ENCODE measurements around the gene TNNI3. TPM values are rescaled to one million over a fixed set of nuclear protein-coding genes. Genes with fewer than 3 reads are reported as not detected.

TNNI3 gene
- total and polyA plus RNA-seq, 9 of the 15 experiments (the other 6 are each of a cell fraction or from before 2014, with no cell fraction given): 4.7 to 158 (median 42.0) TPM

DNA sequence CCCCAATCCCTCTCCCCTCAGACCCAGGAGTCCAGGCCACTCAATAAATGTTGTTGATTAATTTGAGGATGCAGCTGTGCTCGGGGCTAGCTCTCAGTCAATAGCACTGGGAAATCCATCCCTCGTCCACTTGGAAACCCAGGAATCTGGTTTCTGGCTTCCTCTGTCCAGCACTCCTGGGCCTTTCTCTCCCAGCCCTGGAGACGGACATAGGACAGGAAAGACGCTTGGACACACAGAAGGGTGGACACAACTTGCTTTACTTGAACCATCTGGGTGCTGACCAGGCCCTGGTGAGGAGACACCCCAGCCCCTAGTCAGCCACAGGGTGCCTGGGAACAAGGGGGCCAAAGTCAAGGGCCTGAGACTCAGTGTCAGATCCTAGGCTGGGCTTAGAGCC lies 891 bp upstream of the TNNI3 start:
- no peaks in the 10 kb centered on the region for H3K9me3 ChIP-seq (replicated peaks; ENCODE audit: control insufficient read depth, insufficient read depth, low read depth, low read length)
- no peak overlapping the region for H2AFZ ChIP-seq (ENCODE audit: low read depth, low read length)
- ChIA-PET POLR2A (interaction anchor here (0.6 to 1.3 kb wide), 6 partner anchors 12 to 229 kb away, joined by 3 to 7 read pairs (median 3); partner anchors contain the start of genes GP6 and RDH13), CTCF (ENCODE audit: low intra/inter-chr PET ratio) (no interaction called here)
- 11% methylated on average over 4 of the region's 4 CpGs for WGBS (ENCODE audit: insufficient coverage, low coverage, missing lambda C conversion rate)
- ATAC-seq (peak; percentile 9), DNase-seq (ENCODE audit: extremely low read depth in 1 of 4, low spot score in 3 of 4) (peak in 1 of 4 experiments; percentile 8), FAIRE-seq (no peak)
- TF ChIP-seq RAD21 (CRISPR knock-in tag; conservative IDR thresholded peaks at IDR 0.05 in 1 of 2, IDR thresholded peaks at IDR 0.05 in 1 of 2): no peak
- TF ChIP-seq ZNF431 (CRISPR knock-in tag; IDR thresholded peaks at IDR 0.05): no peak
- peak; percentile 45; the same call in 1 of the 2 replicates for TF ChIP-seq MIER1 (IDR thresholded peaks at IDR 0.05; ENCODE audit: low read depth)
- TF ChIP-seq, protein P1, sequence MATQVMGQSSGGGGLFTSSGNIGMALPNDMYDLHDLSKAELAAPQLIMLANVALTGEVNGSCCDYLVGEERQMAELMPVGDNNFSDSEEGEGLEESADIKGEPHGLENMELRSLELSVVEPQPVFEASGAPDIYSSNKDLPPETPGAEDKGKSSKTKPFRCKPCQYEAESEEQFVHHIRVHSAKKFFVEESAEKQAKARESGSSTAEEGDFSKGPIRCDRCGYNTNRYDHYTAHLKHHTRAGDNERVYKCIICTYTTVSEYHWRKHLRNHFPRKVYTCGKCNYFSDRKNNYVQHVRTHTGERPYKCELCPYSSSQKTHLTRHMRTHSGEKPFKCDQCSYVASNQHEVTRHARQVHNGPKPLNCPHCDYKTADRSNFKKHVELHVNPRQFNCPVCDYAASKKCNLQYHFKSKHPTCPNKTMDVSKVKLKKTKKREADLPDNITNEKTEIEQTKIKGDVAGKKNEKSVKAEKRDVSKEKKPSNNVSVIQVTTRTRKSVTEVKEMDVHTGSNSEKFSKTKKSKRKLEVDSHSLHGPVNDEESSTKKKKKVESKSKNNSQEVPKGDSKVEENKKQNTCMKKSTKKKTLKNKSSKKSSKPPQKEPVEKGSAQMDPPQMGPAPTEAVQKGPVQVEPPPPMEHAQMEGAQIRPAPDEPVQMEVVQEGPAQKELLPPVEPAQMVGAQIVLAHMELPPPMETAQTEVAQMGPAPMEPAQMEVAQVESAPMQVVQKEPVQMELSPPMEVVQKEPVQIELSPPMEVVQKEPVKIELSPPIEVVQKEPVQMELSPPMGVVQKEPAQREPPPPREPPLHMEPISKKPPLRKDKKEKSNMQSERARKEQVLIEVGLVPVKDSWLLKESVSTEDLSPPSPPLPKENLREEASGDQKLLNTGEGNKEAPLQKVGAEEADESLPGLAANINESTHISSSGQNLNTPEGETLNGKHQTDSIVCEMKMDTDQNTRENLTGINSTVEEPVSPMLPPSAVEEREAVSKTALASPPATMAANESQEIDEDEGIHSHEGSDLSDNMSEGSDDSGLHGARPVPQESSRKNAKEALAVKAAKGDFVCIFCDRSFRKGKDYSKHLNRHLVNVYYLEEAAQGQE (IDR thresholded peaks at IDR 0.05; ENCODE audit: borderline replicate concordance): peak; percentile 29; the same call in 1 of the 2 replicates
- TF ChIP-seq, protein P1 (CRISPR knock-in tag; IDR thresholded peaks at IDR 0.05; ENCODE audit: low read depth): no peak
- TF ChIP-seq NFRKB (IDR thresholded peaks at IDR 0.05; ENCODE audit: low read depth): 0 out of 2 replicates have a peak, but pooled peaks have one; percentile 34
- H3K9me1 ChIP-seq (ENCODE audit: control insufficient read depth, insufficient read depth, low read length): no peaks in the 10 kb centered on the region
- in situ Hi-C loops (cut with MboI): loop anchor here (25.0 kb wide), 1 partner anchor 979 kb away; the partner anchor contains the start of gene ZNF444
- H3K4me1 ChIP-seq (replicated peaks in 1 of 2; ENCODE audit: control insufficient read depth in 2 of 2, insufficient read depth in 2 of 2, low read length in 2 of 2): peaks cover 34 to 67% of the 10 kb centered on the region in 2 experiments
- H3K4me3 ChIP-seq: no peak overlapping the region
- BruUV-seq (replicated peaks): no TSS peak
- peak overlapping the region; percentile 34 to 87; a peak in 3 of 4 replicates for H3K9ac ChIP-seq (ENCODE audit: insufficient read depth in 1 of 2, low read depth in 2 of 2, low read length in 2 of 2)
- H3K27me3 ChIP-seq (ENCODE audit: control insufficient read depth in 2 of 2, insufficient read depth in 2 of 2, low read length in 2 of 2): no peaks in the 10 kb centered on the region
- H3K79me2 ChIP-seq (ENCODE audit: control insufficient read depth, insufficient read depth, low read length): peaks cover 14% of the 10 kb centered on the region
- H3K36me3 ChIP-seq (ENCODE audit: control insufficient read depth, insufficient read depth, low read length): peaks cover 8% of the 10 kb centered on the region; the same call in 1 of the 3 replicates
- H3K4me2 ChIP-seq (ENCODE audit: insufficient read depth, low read length): peak overlapping the region; percentile 24
- peak overlapping the region; percentile 66 for H3K27ac ChIP-seq (ENCODE audit: extremely low read depth, low read depth, low read length)
- intact Hi-C loops (cut with micrococcal nuclease): loop anchor here (10.0 kb wide), 1 partner anchor 346 kb away; no protein-coding TSS in a partner anchor
- no peaks in the 10 kb centered on the region for H4K20me1 ChIP-seq (replicated peaks; ENCODE audit: control insufficient read depth, insufficient read depth, low read length)
